COLO668 (cell line): Measurements from ENCODE around the gene NOS1AP.

Experiments
- DNase-seq: peaks from one replicate; lab custom pipeline; 2025; ENCODE audit not compliant: unreplicated experiment; lab: John Stamatoyannopoulos, UW

NOS1AP gene

GRCh38 chr1:162360237-162360873 is 290.9 kb downstream of the NOS1AP start:
- DNase-seq, result no peak

- no peak for DNase-seq
Observed at GRCh38 chr1:162360874-162361260, 291.4 kb downstream of the NOS1AP start.

- no peak for DNase-seq
Observed at GRCh38 chr1:162361349-162361748, 291.9 kb downstream of the NOS1AP start.

GRCh38 chr1:162363823-162364222 is 294.3 kb downstream of the NOS1AP start:
- DNase-seq, result no peak

- no peak for DNase-seq
Observed at GRCh38 chr1:162364498-162364897, 295.0 kb downstream of the NOS1AP start.

GRCh38 chr1:162365284-162366020 is 296.0 kb downstream of the NOS1AP start:
- no peak for DNase-seq

GRCh38 chr1:162366149-162366548 is 296.7 kb downstream of the NOS1AP start:
- no peak for DNase-seq

GRCh38 chr1:162366671-162367070 is 297.2 kb downstream of the NOS1AP start:
- DNase-seq, result no peak

- no peak for DNase-seq
Observed at GRCh38 chr1:162367073-162367472, 297.6 kb downstream of the NOS1AP start.

- DNase-seq, result no peak
Observed at GRCh38 chr1:162367772-162368171, 298.3 kb downstream of the NOS1AP start.

GRCh38 chr1:162368451-162368850 is 299.0 kb downstream of the NOS1AP start:
- no peak for DNase-seq

- DNase-seq, result no peak
Observed at GRCh38 chr1:162369571-162369970, 300.1 kb downstream of the NOS1AP start.

GRCh38 chr1:162370161-162370560 is 300.7 kb downstream of the NOS1AP start:
- no peak for DNase-seq

GRCh38 chr1:162370721-162371120 is 301.2 kb downstream of the NOS1AP start:
- no peak for DNase-seq

GRCh38 chr1:162371611-162372010 is 302.1 kb downstream of the NOS1AP start:
- no peak for DNase-seq

- no peak for DNase-seq
Observed at GRCh38 chr1:162372159-162373071, 302.9 kb downstream of the NOS1AP start.

GRCh38 chr1:162373072-162373427 is 303.6 kb downstream of the NOS1AP start:
- DNase-seq, result no peak

- no peak for DNase-seq
Observed at GRCh38 chr1:162373541-162374260, 304.2 kb downstream of the NOS1AP start.

- no peak for DNase-seq
Observed at GRCh38 chr1:162374406-162374805, 304.9 kb downstream of the NOS1AP start.

GRCh38 chr1:162375463-162375862 is 306.0 kb downstream of the NOS1AP start:
- no peak for DNase-seq

- DNase-seq, result no peak
Observed at GRCh38 chr1:162376691-162377090, 307.2 kb downstream of the NOS1AP start, which contains the start of gene SPATA46. Gene SPATA46, minus strand, starts transcription at chr1:162376854. Its CDS starts 64 bp downstream, at chr1:162376790.
